GM15510 (cell line): ENCODE measurements around the gene GNRH2.

Experiments used
- POLR2A ChIP-seq: IDR thresholded peaks from 3 replicates; pipeline ENCODE4 v1.6.1; 2011; ENCODE audit warnings: borderline replicate concordance; ENCODE audit not compliant: insufficient read length; ENCODE audit errors: extremely low read depth

The GNRH2 gene

DNA sequence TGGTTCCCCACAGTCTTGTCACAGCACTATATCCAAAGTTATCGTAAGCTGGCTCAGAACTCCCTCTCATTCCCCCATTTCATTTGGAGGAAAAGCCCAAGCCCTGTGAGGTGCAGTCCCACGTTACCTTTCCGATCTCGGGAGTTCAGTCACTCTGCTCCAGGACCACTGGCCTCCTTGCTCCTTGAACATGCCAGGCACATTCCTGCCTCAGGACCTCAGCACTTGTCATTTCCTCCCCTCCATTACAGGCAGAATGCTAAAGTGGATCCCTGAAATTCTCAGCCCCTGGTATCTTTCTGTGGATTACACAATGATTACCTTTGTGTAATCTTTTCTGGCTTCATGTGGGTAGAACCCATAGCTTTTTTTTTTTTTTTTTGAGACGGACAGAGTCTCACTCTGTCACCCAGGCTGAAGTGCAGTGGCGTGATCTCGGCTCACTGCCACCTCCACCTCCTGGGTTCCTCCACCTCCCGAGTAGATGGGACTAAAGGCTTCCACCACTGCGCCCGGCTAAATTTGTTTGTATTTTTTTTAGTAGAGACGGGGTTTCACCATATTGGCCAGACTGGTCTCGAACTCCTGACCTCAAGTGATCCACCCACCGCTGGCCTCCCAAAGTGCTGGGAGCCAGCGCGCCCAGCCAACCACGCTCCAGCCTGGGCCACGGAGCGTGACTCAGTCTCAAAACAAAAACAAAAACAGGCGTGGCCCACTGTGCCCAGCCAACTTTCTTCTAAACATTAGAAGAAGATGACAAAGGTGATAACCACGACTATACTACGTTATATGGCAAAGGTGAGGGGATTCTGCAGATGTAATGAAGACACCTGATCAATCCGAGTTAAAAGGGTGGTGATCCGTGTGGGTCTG lies 24.0 kb downstream of the GNRH2 start:
- no peak for TF ChIP-seq POLR2A

- TF ChIP-seq POLR2A, result no peak
These were observed 24.7 kb downstream of the GNRH2 start for GRCh38 chr20:3068075-3068474.

DNA sequence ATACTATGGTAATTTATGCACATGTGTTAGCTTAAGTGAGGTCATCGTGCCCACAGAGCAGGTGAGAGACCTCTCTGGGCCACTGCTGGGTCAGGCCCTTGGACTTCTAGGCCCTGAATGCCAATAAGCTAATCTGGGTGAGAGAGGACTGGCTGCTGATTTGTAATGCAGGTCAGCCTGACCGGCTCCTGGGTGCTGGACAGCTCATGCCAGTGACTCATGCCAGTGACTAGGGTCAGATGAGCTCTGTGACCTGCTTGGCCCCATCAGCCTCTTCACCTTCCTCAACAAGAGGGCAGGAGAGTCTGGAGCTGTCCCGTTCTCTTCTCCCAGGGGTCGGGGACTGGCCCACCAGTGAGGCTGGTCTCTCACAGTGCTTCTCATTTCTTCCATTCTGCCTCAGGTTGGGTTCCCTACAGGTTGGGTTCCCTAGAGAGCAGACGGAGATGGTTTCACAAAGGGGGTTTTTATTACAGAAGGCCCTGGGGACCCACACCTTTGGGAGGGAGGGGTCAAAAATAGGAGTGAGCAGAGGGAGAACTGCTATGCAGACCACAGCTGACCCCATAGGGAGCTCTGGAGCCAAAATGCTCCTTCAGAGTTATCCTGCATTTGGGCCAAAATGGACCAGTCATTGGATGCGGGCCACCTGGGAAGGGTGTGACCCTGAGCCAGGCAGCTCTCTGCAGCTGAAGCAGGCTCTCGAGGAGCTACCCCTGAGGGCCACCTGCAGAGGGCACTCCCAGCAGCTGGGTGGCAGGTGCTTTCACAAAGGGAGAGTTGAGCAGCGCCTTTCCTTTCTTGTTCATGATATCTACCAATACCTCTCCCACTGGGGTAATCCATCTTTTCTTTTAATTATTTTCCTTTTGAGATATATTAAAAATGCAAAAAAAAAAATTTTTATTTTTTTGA lies 25.8 kb downstream of the GNRH2 start:
- no peak for TF ChIP-seq POLR2A

DNA sequence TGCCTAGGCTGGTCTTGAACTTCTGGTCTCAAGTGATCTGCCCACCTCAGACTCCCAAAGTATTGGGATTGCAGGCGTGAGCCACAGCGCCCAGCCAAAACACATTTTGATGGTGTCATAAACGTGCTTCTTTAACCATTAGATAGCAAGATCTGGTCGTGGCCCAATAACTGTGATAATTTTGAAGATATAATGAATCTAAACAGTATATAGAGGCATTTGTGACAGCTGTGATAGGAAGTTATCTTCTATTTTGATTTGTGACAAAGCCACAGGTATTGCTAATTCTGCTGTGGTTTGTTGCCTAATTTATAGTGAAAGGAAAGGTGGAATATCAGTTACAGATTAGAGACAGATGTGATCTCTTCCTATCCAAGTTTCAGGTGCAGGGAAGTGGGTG lies 27.3 kb downstream of the GNRH2 start:
- no peak for TF ChIP-seq POLR2A

DNA sequence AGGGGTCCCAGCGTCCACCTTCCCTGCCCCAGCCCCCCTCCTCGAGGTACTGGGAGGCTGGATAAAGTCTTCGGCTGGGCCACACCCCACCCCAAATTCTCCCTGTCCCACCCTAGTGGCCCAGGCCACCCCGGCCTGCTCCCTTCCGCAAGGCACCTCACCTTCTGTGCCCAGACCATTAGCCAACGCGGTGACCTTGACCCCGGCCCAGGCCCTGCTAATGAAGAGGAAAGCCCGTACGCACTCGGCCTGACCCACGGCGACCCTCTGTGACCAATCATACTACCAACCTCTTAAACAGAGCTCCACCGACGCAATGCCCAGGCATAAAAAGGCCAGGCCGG lies 27.8 kb downstream of the GNRH2 start:
- no peak for TF ChIP-seq POLR2A

DNA sequence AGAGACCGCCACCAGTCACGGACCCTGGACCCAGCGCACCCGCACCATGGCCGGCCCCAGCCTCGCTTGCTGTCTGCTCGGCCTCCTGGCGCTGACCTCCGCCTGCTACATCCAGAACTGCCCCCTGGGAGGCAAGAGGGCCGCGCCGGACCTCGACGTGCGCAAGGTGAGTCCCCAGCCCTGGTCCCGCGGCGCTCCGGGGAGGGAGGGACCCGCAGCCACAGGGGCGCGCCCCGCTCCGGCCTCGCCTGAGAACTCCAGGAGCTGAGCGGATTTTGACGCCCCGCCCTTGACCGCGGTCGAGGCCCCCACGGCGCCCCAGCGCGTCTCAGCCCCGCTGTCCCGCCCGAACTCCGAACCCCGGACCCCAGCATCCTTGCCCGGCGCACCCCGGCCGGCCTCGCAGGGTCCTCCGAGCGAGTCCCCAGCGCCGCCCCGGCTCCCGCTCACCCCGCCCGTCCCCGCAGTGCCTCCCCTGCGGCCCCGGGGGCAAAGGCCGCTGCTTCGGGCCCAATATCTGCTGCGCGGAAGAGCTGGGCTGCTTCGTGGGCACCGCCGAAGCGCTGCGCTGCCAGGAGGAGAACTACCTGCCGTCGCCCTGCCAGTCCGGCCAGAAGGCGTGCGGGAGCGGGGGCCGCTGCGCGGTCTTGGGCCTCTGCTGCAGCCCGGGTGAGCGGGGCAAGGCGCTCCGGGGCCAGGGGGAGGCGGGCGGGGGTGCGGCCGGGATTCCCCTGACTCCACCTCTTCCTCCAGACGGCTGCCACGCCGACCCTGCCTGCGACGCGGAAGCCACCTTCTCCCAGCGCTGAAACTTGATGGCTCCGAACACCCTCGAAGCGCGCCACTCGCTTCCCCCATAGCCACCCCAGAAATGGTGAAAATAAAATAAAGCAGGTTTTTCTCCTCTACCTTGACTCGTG lies 28.4 kb downstream of the GNRH2 start, which contains the start of gene OXT:
Gene OXT, plus strand, starts transcription at position 11 of the 920 bp plus-strand sequence. Its CDS starts 36 bp downstream, at position 47.
- TF ChIP-seq POLR2A, result no peak

DNA sequence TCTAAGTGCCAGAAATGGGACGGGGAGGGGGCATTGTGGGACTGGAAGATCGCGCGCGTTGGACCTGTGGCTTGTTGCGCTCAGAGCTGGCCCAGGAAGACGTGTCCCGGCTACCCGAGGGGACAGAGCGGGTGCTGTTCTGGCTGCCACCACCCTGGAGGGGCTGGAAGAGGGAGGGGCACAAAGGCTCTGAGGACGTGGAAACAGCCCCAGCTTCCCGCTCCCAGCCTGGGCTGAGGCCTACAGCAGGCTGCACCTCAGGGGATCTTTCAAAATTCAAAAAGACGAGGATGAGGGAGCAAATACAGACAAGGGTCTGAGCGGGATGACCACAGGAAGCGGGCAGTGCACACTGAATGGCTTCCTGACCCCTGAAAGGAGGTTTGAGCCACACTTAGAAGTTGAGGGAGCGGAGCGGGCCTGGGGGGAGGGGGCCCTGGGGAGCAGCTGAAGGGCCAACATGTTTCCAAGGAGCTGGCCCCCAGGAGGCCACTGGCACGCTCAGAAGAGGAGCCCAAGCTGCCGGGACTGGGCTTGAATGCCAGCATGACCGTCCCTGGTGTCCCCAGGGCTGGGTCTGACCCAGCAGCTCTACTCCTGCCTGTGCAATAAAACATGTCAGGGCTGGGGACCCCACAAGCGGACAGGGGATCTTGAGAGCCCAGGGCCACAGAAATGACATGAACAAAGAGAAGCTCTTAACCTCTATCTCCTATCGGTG lies 29.3 kb downstream of the GNRH2 start:
- TF ChIP-seq POLR2A, result no peak

DNA sequence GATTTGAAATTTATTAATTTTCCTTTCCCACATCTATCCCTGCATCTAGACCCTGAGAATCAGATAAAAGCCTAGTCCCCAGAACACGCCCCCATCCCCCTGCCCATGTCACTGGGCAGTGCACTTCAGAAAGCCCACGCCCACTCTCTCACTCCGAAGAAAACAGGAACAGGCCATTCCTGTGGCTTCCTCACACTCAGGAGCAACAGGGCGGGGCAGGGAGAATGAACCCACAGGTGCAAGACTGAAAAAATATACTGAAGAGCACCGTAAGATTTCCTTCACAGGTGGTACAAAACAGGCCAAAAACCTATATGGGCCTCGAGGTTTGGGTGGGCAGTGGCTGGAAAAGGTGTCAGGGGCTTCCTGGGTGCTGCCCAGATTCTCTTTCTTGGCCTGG lies 31.4 kb downstream of the GNRH2 start:
- no peak for TF ChIP-seq POLR2A

DNA sequence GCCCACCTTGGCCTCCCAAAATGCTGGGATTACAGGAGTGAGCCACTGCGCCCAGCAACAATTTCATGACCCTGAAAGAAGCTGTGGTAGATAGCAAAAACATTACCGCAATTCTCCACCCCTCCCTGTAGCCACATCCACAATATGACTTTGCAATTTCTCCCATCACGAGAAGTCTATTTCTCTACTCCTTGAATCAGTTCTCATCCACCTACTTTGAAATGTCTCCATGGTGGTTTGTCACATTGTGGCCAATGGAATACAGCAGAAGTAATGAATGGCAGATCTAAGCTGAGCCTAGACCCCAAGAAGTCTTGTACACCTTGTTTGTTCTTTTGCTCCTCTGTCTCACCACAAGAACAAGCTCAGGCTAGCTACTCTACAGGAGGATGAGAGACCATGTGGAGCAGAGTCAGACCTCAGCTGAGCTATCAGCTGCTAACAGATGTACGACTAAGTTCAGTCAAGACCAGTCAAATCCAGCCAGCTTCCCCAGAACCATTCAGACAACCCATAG lies 34.3 kb downstream of the GNRH2 start:
- no peak for TF ChIP-seq POLR2A

DNA sequence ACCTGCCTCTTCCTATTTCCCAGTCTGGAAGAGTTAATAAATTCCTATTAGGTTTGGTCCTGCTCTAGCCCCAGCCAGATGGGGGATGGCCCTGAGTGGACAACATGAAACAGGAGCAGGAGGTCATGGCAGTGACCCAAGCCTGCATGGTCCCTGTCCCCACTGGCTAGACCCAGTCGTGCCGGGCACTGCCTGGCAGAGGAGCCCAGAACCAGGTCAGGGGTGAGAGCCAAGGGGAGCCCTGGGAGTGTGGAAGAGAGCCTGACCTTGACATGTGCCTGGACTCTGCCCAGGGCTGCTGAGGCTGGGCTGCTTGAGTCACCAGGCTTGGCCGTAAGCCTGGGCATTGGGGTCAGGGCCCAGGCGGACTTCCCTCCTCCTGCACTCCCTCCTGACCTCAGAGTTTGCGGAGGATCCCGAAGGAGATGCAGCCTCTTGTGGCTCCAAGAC lies 37.5 kb downstream of the GNRH2 start:
- no peak for TF ChIP-seq POLR2A

- no peak for TF ChIP-seq POLR2A
These were observed 38.2 kb downstream of the GNRH2 start for GRCh38 chr20:3081641-3082040.

- TF ChIP-seq POLR2A, result no peak
These were observed 39.0 kb downstream of the GNRH2 start for GRCh38 chr20:3082306-3082951.
